ENCODE measurements around the gene SPTY2D1.
"Not testable (repeated sequence)": the region's sequence is repeated elsewhere in the genome, so short reads cannot be mapped to it uniquely, and the experiment has no call there.

Gene SPTY2D1

DNA sequence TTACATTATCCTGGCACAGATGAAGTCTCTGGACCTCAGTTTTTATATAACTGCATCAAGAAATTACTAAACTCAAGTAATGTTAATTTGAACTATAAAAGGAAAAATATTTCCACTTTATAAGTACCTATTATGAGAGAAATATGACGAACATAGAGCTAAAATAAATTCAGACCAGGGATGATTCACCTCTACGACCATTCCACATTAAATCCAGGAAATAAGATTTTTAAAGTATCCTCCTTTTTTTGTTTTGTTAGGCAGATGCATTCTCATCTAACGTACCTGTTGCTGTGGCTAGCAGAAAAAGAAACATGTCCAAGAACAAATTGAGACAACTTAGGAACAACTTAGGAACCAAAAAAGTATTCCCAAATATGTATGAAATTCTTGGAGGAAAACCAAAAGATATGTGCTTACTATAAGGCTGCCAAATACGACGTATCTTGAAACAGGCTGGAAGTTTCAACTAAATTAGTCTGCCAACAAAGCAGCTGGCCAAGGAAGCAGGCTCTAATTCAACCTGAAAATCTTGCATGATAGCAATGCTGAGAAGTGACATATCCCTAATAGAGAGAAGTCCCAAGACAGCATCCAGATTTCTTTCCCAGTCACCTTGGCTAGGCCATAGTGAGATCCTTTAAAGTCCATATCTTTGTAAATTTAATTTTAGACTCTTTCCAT lies 15.7 kb downstream of the SPTY2D1 start:
- DNase-seq (ENCODE audit: insufficient read length, low spot score) (no peak), FAIRE-seq (peak; percentile 60)

DNA sequence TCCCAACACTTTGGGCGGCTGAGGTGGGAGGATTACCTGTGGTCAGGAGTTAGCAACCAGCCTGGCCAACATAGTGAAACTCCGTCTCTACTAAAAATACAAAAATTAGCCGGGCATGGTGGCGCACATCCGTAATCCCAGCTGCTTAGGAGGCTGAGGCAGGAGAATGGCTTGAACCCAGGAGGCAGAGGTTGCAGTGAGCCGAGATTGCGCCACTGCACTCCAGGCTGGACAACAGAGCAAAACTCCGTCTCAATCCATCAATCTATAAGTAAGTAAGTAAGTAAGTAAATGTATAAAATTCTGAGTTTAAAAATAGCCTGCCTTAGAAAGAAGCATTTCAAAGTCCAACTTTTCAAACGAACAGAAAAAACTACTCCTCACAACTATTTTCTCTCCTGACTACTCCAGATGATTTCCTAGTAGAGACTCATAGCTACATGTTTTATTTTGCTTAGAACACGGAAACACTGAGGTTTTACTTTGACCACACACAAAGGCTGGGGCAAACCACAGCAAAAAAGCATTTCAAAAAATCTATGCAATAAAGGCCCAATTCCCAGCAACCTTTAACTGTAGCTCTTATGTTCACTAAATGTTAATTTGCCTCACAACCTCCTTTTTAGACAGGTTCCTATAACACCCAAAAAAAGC lies 16.3 kb downstream of the SPTY2D1 start:
- DNase-seq (ENCODE audit: insufficient read length, low spot score) (no peak), FAIRE-seq (peak; percentile 76)

DNA sequence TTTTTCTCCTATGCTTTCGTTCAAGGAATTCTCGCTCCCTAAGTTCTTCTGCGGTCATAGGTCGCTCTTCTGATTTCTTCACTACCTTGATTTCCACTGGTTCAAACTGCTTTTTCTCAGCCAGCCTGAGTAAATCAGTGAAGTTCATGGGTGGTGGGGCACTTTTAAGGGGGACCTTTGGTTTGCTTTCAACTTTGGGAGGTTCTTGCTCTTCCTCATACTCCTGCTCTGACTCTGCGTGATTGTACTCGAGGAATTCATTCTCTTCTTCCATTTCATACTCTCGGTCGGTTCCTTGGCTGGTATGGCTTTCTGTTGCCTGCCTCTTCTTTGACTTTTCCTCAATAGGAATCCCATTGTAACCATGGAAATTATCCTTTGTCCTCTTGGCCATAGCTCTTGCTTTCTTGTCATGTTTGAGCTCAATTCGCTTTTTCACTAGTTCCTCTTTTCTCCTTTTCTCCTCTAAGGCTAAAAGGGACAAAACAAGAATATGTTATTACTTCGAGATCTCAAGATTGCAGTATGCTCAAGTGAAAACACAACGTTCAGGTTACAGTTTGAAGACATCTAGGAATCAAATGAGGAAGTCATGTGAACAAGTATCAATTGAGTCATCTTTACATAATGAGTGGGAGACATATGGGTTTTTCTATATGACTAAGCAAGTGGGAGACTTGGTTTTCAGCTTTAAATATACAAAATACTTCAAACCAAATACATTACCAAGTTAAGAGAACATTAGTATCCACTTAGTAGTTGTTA lies 18.3 kb downstream of the SPTY2D1 start:
- FAIRE-seq (peak; percentile 97), DNase-seq (ENCODE audit: insufficient read length, low spot score) (peak; percentile 48)

DNA sequence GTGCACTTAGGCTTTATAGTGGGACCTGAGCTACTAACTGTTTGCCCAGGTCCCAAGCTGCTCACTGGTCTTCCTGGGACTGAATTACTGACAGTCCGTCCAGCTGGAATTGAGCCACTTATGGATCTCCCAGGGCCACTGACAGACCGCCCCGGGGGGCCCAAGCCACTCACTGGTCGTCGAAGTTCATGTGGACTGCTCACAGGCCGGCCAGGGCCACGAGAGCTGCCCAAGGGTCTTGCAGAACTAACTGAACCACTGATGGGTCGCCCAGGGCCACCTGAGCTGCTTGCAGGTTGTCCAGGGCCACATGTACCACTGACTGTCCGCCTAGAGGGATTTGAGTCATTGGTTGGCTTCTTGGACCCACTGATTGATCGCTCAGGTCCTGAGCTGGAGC lies 19.5 kb downstream of the SPTY2D1 start:
- DNase-seq (ENCODE audit: insufficient read length, low spot score) (no peak), FAIRE-seq (no peak)

DNA sequence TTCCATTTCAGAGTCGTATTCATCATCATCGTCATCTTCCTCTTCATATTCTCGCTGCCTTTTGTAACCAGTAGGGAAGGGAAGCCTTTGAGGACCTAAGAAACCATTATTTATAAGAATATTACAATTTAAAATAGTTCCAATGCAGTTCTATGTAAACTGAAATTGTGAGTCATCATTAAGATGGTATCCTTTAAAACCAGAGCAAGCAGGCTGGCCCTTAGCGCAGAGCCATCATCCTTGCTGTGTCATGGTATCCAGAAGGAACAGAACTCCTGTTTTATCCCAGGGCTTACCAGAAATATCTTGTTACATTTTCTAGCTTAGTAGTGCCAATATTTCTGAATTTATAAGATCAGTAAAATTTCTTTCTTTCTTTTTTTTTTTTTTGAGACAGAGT lies 21.7 kb downstream of the SPTY2D1 start:
- FAIRE-seq (peak; percentile 62), DNase-seq (ENCODE audit: insufficient read length, low spot score) (no peak)

DNA sequence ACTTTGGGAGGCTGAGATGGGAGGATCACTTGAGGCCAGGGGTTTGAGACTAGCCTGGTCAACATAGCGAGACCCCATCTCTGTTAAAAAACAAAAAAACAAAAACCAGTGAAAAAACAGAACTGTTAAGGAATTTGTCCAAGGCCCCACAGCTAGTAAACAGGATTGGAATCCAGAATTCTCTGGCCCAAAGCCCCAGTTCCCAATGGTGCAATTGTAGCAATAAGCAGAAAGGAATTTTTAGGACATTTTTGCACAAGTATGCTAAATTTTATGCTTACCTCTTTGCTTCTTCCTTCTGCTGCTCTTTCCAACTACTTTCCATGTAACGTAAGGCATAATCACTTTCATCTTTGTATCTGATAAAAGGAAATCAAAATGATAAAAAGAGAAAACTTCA lies 22.9 kb downstream of the SPTY2D1 start:
- DNase-seq (ENCODE audit: insufficient read length, low spot score) (no peak), FAIRE-seq (no peak)

DNA sequence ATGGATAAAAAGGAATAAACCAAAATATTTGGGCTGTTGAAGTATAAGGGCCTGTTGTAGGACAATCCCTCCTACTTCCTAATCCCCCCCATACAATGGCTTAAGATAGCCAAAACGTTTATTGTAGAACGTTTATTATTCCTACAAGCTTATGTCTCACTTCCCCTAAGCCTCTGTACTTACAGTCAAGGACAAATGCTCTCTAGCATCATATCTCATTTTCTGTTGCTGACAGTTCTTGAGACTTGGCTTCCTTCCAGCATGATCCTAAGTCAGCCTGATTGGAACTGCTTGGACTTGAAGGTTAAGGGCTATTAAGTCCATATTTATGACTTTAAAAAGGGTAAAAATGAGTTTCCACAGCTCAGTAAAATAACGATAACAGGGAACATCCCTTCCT lies 25.8 kb downstream of the SPTY2D1 start:
- DNase-seq (ENCODE audit: insufficient read length, low spot score): no peak
- FAIRE-seq: no peak

DNA sequence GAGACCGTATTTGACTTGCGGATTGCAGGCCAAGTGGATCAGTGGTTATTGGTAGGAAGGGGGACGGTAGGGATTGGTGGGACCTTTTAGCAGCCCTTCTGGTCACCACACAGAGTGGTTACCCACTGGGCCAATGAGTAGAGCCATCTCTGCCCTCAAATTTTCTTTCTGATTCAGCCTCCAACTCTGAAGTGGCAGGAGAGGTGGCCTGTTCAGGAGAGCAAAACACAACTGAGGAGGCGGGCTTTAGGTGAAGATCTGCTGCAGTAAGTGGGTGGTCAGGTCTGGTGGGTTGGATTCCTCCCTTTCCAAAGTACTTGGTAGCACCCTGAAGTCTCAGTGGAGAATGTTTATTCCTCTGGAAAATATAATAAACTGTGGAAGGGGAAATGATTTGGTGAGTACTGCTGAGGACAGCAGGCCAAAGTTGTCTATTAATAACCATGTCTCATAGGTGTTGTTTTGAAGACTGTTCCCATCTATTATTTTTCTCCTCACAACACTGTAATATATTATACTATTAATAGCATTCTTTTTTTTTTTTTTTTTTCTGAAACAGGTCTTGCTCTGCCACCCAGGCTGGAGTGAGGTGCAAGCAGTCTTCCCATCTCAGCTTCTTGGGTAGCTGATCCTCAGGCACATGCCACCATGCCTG lies 33.1 kb downstream of the SPTY2D1 start:
- no peak for DNase-seq (ENCODE audit: insufficient read length, low spot score)
- FAIRE-seq: no peak

DNA sequence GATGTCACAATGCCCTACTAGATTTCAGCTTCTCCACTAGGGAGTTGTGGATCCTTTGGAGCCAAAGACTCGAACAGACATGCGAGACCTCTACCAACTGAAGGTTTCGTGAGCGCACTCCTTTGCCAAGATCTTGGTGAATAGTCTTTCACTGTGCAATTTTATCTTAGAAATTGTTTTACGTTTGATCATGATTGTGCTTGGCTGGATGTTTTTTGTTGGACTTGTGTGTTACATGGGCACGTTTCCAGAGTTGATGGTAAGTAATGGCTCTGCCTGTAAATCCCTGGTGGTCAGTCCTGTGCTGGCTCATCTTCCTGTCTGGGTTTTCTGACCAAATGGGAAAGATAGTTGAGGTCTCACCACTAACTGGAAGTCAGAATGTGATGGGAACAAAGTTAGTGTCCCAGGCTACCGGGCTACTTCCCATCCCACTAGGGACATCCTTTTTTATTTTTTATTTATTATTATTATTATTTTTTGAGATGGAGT lies 34.4 kb downstream of the SPTY2D1 start, which contains the start of gene MISFA:
Gene MISFA (plus strand): TSS at position 51 of the 492 bp plus-strand sequence. CDS start 140 bp downstream, at position 191.
- FAIRE-seq (no peak), DNase-seq (ENCODE audit: insufficient read length, low spot score) (no peak)

DNA sequence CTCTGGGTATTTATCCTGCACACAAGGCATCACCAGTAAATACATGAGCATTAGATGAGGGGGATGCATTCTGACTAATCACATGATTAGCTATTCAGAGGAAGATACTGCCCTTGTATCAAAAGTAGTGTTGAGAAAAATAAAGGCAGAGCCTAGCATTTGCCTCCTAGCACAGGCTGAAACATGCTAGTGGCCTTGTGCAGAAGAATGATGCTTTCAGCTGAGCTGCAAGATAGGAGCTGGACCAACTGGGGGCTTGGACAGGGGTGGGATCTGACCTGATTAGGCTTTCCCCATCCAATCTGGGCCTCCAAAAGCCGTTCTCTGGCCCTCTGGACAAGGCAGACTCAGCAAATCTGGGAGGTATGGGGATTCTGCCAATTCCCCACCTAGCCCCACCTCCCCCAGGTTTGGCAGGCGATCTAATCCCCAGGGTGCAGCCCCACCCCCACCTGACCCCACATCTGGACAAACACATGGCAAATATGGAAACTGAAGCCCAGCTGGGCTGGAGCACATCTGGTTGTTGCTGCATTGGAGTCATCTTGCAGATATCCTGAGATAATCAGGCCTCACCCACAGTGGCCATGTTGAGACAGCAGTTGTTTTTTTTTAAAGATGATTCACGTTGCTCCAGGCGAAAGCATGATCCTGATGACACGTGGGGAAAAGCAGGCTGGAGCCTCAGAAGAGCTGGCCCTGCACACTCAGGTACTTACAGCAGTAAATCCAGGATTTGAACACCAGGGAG lies 39.0 kb downstream of the SPTY2D1 start:
- FAIRE-seq: no peak
- no peak for DNase-seq (ENCODE audit: insufficient read length, low spot score)

DNA sequence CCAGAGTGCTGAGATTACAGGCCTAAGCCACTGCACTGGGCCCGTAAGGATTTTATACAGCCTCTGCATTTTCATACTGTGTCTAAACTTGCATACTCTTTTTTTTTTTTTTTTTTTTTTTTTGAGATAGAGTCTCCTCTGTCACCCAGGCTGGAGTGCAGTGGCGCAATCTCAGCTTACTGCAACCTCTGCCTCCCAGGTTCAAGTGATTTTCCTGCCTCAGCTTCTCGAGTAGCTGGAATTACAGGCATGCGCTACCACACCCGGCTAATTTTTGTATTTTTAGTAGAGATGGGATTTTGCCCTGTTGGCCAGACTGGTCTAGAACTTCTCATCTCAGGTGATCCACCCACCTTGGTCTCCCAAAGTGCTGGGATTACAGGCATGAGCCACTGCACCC lies 40.1 kb downstream of the SPTY2D1 start:
- FAIRE-seq; DNase-seq (ENCODE audit: insufficient read length, low spot score): not testable (repeated sequence)

DNA sequence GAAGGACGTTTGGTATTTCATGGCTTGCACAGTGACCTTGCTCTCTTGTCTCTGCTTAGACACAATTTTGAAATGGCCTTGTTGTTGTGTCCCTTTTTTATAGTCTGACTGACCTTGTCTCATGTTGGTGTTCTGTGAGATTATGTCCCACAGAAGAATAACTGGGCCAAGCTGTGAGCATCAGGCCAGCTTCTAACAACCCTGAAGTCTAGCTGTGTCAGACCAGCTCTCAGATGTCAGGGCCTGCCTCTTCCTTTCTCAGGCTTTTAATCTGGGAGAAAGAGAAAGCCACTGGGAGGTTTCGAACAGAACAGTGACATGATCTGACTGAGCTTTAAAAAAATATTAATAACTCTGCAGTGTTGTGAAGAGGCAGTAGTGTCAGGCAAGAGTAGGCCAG lies 43.6 kb downstream of the SPTY2D1 start:
- DNase-seq (ENCODE audit: insufficient read length, low spot score) (no peak), FAIRE-seq (no peak)

DNA sequence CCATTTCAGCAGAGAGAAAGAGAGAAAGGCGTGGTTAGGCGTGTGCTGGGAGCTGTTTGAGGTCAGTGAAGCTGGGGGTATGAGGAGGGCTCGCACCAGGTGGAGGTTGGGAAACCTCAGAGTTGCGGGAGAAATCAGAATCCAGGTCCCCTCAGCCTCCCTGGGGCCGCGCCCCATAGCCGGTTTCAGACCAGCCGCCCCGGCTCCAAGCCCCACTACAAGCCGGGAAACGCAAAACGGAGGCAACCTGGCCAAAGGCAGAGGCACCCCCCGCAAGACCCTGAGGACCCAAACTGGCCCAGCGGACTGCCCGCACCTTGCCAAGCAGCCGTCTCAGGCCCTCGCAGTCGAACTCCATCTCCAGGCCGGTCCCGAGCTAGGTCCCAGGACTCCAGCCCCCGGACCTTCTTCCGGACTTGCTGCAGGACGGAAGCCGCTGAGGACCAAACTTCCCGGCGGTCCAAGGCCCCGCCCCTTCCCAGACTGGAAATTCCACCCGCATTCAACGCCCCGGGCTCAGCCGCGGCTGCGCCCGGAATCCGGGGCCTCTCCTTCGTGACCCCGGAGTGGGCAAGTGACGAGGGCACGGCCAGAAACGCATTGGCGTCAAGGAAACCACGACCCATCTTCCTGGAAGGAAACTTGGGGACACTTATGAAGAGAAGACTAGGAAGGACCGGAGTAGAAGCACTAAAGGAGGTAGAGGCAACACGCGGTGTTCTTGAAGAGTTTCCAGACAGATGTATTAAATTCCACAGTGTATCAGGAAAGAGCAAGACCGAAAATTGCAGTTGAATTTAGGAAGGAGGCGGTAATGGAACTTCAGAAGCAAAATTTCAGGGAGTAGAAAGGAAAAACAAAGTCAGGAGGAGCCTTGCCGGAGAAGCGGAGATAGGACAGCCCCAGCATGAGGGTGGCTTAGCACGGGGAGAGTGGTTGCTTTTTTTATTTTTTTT lies 45.6 kb downstream of the SPTY2D1 start, which contains the start of gene UEVLD:
Gene UEVLD (minus strand): TSS at position 438 of the 956 bp plus-strand sequence. CDS start 80 bp downstream, at position 358.
- DNase-seq (ENCODE audit: insufficient read length, low spot score) (peak; percentile 57), FAIRE-seq (peak; percentile 73)

DNA sequence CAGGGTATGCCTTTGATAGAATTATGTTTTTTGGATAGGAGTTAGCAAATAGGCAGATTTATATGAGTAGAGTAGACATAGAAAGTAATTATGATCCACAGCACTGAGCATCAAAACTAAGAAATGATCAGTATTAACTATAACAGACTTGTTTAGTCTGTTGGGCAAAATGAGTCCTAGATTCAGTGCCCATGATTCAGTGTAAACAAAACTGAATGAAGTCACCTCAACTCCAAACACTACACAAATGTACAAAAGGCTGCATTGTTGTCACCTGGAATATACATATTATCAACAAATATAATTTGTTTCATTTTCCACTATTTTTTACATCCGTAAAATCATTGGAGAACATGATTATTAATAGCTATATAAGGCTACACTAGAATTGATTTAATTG lies 52.3 kb downstream of the SPTY2D1 start:
- DNase-seq (ENCODE audit: insufficient read length, low spot score) (no peak), FAIRE-seq (no peak)

DNA sequence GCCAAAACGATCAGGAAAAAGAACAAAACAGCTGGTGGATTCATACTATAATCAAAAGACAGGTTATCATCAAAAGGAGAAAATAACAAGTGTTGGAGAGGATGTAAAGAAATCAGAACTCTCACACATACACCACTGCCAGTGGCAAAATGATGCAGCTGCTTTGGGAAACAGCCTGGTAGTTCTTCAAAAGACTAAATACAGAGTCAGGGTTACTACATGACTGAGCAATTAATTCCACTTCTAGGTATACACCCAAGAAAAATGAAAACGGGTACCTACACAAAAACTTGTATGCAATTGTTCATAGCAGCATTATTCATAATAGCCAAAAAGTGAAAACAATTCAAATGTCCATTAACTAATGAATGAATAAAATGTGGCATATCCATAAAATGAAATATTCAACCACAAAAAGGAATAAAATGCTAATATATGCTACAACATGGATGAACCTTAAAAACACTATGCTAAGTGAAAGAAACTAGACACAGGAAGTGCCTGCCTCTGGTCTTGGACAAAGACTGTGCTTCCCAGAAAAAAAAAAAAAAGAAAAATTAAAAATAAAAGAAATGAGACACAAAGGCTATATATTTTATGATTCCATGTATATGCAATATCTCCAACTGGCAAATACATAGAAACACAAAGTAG lies 53.9 kb downstream of the SPTY2D1 start:
- FAIRE-seq (no peak), DNase-seq (ENCODE audit: insufficient read length, low spot score) (no peak)

DNA sequence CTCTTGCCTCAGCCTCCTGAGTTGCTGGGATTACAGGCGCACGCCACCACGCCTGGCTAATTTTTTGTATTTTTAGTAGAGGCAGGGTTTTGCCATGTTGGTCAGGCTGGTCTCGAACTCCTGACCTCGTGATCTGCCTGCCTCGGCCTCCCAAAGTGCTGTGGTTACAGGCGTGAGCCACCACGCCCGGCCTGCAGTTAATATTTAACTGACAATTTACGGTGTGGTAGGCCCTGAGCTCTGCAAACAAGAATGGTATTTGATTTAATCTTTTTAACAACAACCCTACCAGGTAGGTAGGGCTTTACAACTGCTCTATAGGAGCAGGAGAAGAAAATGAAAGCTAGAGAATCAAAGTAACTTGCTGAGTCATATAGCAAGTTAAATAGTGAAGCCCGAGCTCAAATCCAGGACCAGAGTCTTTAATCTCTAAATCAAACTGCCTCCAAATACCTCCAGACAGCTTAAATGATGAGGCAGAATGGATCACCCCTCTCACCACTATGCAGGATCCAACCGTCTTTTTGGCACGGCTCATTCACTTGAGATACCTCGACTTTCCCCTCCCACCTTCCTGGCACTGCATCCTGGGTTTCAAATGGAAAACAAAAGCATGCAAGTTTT lies 55.1 kb downstream of the SPTY2D1 start:
- peak; percentile 78 for FAIRE-seq
- no peak for DNase-seq (ENCODE audit: insufficient read length, low spot score)

DNA sequence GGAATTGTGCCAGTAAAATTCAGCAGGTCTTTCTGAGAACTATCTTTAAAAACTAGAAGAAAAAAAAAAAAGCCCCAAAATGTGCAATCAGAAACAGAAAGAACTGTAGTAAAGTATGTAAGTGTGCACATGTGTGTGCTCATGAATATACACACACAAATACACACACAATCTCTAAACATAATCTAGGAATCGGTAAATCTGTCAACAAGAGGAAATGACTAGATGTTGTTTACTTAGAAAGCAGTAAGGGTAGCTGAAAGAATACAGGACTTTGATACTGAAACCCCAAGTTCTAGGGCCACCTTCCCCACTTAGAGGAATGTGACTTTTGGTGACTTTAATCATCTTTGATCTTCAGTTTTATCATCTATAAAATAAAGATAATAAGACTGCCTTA lies 58.8 kb downstream of the SPTY2D1 start:
- FAIRE-seq (no peak), DNase-seq (ENCODE audit: insufficient read length, low spot score) (no peak)

DNA sequence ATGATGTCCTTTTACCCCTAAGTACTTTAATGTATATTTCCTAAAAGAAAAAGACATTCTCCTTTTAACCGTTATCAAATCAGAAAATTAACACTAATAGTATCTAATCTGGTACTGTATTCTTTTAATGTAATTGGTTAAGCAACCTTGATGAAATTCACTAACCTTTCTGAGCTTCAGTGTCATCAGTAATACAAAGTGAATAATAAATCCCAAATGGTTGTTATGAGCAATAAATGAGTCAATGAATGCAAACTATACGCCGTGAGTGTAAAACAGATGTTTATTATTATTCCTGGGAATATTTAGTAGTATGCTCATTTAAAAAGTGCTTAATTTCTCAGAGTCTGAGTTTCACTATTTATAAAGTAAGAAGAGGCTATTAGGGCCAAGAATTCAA lies 67.1 kb downstream of the SPTY2D1 start:
- FAIRE-seq: no peak
- no peak for DNase-seq (ENCODE audit: insufficient read length, low spot score)
